Esophagus squamous epithelium (tissue), 4 donors: ENCODE data around the gene USP20.

ENCODE experiments used
- CTCF ChIP-seq, 6 experiments: fragments of 450-650 bp in 4 of 6; fragments of 200-600 bp in 2 of 6; sonication (generic) in 2 of 6; IDR thresholded peaks; one replicate each; pipeline ENCODE4 v1.5.1; 2016 to 2019; ENCODE audit warnings: antibody characterized with exemption in 6 of 6, mild to moderate bottlenecking in 4 of 6, moderate library complexity in 4 of 6
- POLR2A ChIP-seq, 4 donors: fragments of 450-650 bp; IDR thresholded peaks; one replicate each; pipeline ENCODE4 v1.6.1; 2017; ENCODE audit warnings: antibody characterized with exemption in 4 of 4, mild to moderate bottlenecking in 4 of 4, moderate library complexity in 3 of 4

- TF ChIP-seq CTCF (IDR thresholded peaks at IDR 0.05) = no peak
- TF ChIP-seq POLR2A (IDR thresholded peaks at IDR 0.05) = no peak
These were observed 18.5 kb upstream of the USP20 start for GRCh38 chr9:129816501-129817435.
